ENCODE results near the gene SRSF4. TPM values are rescaled to one million over a fixed set of nuclear protein-coding genes. Genes with fewer than 3 reads are reported as not detected.

Gene SRSF4
- total and polyA plus RNA-seq, 5 donors: 50.0 to 63.7 (median 60.5) TPM

- ATAC-seq (no peak), DNase-seq (no peak)
- Histone ChIP-seq H3K4me3 (ENCODE audit: low read length) (no peak overlapping the region), H3K4me1 (ENCODE audit: control insufficient read depth, insufficient read depth, low read length) (peaks cover 2% of the 10 kb centered on the region), H3K27ac (ENCODE audit: low read length) (no peak overlapping the region), H3K27me3 (ENCODE audit: control insufficient read depth, insufficient read depth) (no peaks in the 10 kb centered on the region), H3K9me3 (ENCODE audit: control insufficient read depth, low read length) (no peaks in the 10 kb centered on the region)
- WGBS: 97% methylated on average over 5 of the region's 5 CpGs
- intact Hi-C loops (cut with DNase I): loop anchor here (10.0 kb wide), 3 partner anchors 156 to 416 kb away; no protein-coding TSS in a partner anchor
Observed at GRCh38 chr1:29200906-29201594, 19.4 kb upstream of the SRSF4 start.

DNA sequence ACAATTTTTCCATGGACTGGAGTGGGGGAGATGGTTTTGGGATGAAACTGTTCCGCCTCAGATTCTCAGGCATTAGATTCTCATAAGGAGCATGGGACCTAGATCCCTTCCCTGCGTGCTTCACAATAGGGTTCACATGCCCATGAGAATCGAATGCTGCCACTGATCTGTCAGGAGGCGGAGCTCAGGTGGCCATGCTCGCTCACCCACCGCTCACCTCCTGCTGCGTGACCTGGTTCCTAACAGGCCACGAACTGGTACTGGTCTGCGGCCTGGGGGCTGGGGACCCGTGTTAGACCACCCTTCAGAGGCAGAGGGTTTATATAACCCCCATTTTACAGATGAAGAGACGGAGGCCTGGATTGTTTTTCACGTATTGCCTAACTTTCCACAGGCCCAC is 16.3 kb upstream of the SRSF4 start:
- Histone ChIP-seq H3K27ac (ENCODE audit: low read length) (no peak overlapping the region), H3K27me3 (ENCODE audit: control insufficient read depth, insufficient read depth) (no peaks in the 10 kb centered on the region), H3K9me3 (ENCODE audit: control insufficient read depth, low read length) (no peaks in the 10 kb centered on the region), H3K4me1 (ENCODE audit: control insufficient read depth, insufficient read depth, low read length) (peaks cover 4% of the 10 kb centered on the region), H3K4me3 (ENCODE audit: low read length) (no peak overlapping the region)
- no peak for ATAC-seq
- DNase-seq: no peak
- intact Hi-C loops (cut with DNase I): loop anchor here in 1 of 4 donors (10.0 kb wide), 1 partner anchor 413 kb away; no protein-coding TSS in a partner anchor
- 88% methylated on average over 12 of the region's 12 CpGs for WGBS

DNA sequence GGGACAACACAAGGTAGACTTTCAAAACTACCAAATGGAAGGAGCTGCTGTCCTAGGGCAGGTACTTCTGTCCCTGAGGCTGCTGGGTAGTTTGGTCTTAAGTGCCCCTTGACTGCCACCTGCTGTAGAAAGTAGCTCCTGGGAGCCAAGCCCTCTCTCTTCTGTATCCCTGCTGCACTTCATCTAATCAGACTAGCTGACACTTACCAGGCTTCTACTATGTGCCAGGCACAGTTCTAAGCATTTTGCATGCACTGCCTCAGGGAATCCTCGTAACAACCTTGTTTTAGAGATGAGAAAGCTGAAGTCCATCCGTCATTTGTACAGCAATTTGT is 15.9 kb upstream of the SRSF4 start:
- H3K27ac ChIP-seq (ENCODE audit: low read length): no peak overlapping the region
- H3K4me1 ChIP-seq (ENCODE audit: control insufficient read depth, insufficient read depth, low read length): peaks cover 4% of the 10 kb centered on the region
- intact Hi-C loops (cut with DNase I): loop anchor here in 1 of 4 donors (10.0 kb wide), 1 partner anchor 413 kb away; no protein-coding TSS in a partner anchor
- H3K4me3 ChIP-seq (ENCODE audit: low read length): no peak overlapping the region
- 91% methylated on average over 2 of the region's 2 CpGs for WGBS
- no peaks in the 10 kb centered on the region for H3K27me3 ChIP-seq (ENCODE audit: control insufficient read depth, insufficient read depth)
- no peak for ATAC-seq
- H3K9me3 ChIP-seq (ENCODE audit: control insufficient read depth, low read length): no peaks in the 10 kb centered on the region
- no peak for DNase-seq

- Histone ChIP-seq H3K27me3 (ENCODE audit: control insufficient read depth, insufficient read depth) (no peaks in the 10 kb centered on the region), H3K9me3 (ENCODE audit: control insufficient read depth, low read length) (no peaks in the 10 kb centered on the region), H3K4me3 (ENCODE audit: low read length) (no peak overlapping the region), H3K4me1 (ENCODE audit: control insufficient read depth, insufficient read depth, low read length) (peaks cover 2% of the 10 kb centered on the region), H3K27ac (ENCODE audit: low read length) (no peak overlapping the region)
- ATAC-seq (no peak), DNase-seq (no peak)
- intact Hi-C loops (cut with DNase I): loop anchor here in 1 of 4 donors (10.0 kb wide), 1 partner anchor 412 kb away; no protein-coding TSS in a partner anchor
- WGBS: 69% methylated on average over 7 of the region's 7 CpGs
Observed at GRCh38 chr1:29196863-29197589, 15.3 kb upstream of the SRSF4 start.

DNA sequence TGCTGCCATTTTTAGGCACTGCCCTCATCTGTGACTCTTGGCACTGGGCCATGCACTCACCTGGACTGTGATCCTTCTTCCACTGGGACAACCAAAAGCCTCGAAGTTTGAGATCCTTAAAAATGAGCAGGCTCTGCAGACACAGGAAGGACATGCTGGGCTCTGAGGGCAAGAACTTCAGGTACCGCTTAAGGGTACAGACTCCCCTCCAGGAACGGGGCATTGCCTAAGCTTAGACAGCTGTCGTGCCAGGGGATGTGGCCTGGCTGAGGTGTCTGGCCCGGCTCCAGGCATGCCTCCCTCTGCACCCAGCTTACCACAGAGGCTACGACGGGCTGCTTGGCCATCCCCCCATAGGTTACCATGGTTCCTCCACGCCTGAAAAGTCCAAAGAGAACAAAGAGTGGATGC is 14.2 kb upstream of the SRSF4 start:
- no peaks in the 10 kb centered on the region for H3K27me3 ChIP-seq (ENCODE audit: control insufficient read depth, insufficient read depth)
- DNase-seq (no peak), ATAC-seq (no peak)
- intact Hi-C loops (cut with DNase I): loop anchor here in 1 of 4 donors (10.0 kb wide), 1 partner anchor 411 kb away; no protein-coding TSS in a partner anchor
- H3K4me1 ChIP-seq (ENCODE audit: control insufficient read depth, insufficient read depth, low read length): peaks cover 2% of the 10 kb centered on the region
- H3K9me3 ChIP-seq (ENCODE audit: control insufficient read depth, low read length): no peaks in the 10 kb centered on the region
- 76% methylated on average over 8 of the region's 8 CpGs for WGBS
- H3K4me3 ChIP-seq (ENCODE audit: low read length): no peak overlapping the region
- no peak overlapping the region for H3K27ac ChIP-seq (ENCODE audit: low read length)

GRCh38 chr1:29193879-29194455 is 12.3 kb upstream of the SRSF4 start:
- peaks cover 2% of the 10 kb centered on the region for H3K4me1 ChIP-seq (ENCODE audit: control insufficient read depth, insufficient read depth, low read length)
- ATAC-seq (peak in 1 of 2 donors; percentile 14), DNase-seq (no peak)
- H3K27me3 ChIP-seq (ENCODE audit: control insufficient read depth, insufficient read depth): no peaks in the 10 kb centered on the region
- no peak overlapping the region for H3K4me3 ChIP-seq (ENCODE audit: low read length)
- 98% methylated on average over 8 of the region's 8 CpGs for WGBS
- intact Hi-C loops (cut with DNase I): loop anchor here in 1 of 4 donors (10.0 kb wide), 1 partner anchor 409 kb away; no protein-coding TSS in a partner anchor
- no peak overlapping the region for H3K27ac ChIP-seq (ENCODE audit: low read length)
- H3K9me3 ChIP-seq (ENCODE audit: control insufficient read depth, low read length): no peaks in the 10 kb centered on the region

DNA sequence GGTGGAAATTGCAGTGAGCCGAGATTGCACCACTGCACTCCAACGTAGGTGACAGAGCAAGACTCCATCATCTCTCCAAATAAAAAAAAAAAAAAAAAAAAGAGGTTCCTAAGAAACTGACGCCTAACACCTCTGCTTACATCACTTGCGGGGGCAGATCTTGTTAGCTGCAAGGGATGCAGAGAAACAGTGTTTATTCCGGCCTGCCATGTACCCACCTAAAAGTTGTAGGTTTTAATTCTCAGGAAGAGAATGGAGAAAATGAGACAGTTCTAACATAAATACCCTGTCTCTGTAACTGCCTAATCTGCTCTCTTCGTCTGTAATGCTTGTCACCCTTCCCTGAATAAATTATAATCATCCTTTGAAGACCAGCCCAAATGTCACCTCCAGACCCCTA is 9.0 kb upstream of the SRSF4 start:
- no peak for ATAC-seq
- intact Hi-C loops (cut with DNase I): loop anchor here in 1 of 4 donors (10.0 kb wide), 1 partner anchor 406 kb away; no protein-coding TSS in a partner anchor
- no peaks in the 10 kb centered on the region for H3K9me3 ChIP-seq (ENCODE audit: control insufficient read depth, low read length)
- H3K27ac ChIP-seq (ENCODE audit: low read length): no peak overlapping the region
- DNase-seq: no peak
- no peak overlapping the region for H3K4me3 ChIP-seq (ENCODE audit: low read length)
- no peaks in the 10 kb centered on the region for H3K27me3 ChIP-seq (ENCODE audit: control insufficient read depth, insufficient read depth)
- H3K4me1 ChIP-seq (ENCODE audit: control insufficient read depth, insufficient read depth, low read length): no peaks in the 10 kb centered on the region
- 84% methylated on average over 6 of the region's 6 CpGs for WGBS

DNA sequence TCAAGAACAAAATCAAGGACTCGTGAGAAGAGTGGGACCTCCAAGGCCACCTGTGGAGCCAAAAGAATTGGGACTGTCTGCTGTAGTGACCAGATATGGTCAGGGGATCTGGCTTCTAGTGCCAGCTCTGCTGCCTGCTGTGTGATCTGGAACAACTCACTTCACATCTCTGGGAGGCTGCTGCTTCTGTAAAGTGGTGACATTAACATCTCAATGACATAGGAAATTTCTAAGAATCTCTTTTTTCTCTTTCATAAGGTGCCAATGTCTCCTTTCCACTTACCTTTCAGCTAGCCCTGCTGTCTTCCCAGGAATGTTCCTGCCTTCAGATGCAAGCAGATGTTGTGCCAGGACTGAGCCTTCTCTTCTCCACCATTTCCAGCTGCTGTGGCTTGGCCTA is 5.0 kb upstream of the SRSF4 start:
- DNase-seq (no peak), ATAC-seq (no peak)
- 78% methylated on average over 1 of the region's 1 CpG for WGBS
- no peak overlapping the region for H3K27ac ChIP-seq (ENCODE audit: low read length)
- H3K9me3 ChIP-seq (ENCODE audit: control insufficient read depth, low read length): no peaks in the 10 kb centered on the region
- H3K27me3 ChIP-seq (ENCODE audit: control insufficient read depth, insufficient read depth): no peaks in the 10 kb centered on the region
- intact Hi-C loops (cut with DNase I): loop anchor here in 2 of 4 donors (10.0 kb wide), 2 partner anchors 62 to 542 kb away; partner anchors contain the start of genes RNU11 (in 1 of the 2), TAF12 (in 1 of the 2) and TMEM200B (in 1 of the 2)
- H3K4me1 ChIP-seq (ENCODE audit: control insufficient read depth, insufficient read depth, low read length): no peaks in the 10 kb centered on the region
- H3K4me3 ChIP-seq (ENCODE audit: low read length): no peak overlapping the region

GRCh38 chr1:29186252-29186651 is 4.6 kb upstream of the SRSF4 start:
- Histone ChIP-seq H3K27ac (ENCODE audit: low read length) (no peak overlapping the region), H3K27me3 (ENCODE audit: control insufficient read depth, insufficient read depth) (no peaks in the 10 kb centered on the region), H3K4me3 (ENCODE audit: low read length) (no peak overlapping the region), H3K4me1 (ENCODE audit: control insufficient read depth, insufficient read depth, low read length) (no peaks in the 10 kb centered on the region), H3K9me3 (ENCODE audit: control insufficient read depth, low read length) (no peaks in the 10 kb centered on the region)
- ATAC-seq (no peak), DNase-seq (no peak)
- 80% methylated on average over 3 of the region's 3 CpGs for WGBS
- intact Hi-C loops (cut with DNase I): loop anchor here in 2 of 4 donors (10.0 kb wide), 2 partner anchors 61 to 541 kb away; partner anchors contain the start of genes RNU11 (in 1 of the 2), TAF12 (in 1 of the 2) and TMEM200B (in 1 of the 2)

- H3K4me3 ChIP-seq (ENCODE audit: low read length): no peak overlapping the region
- H3K27me3 ChIP-seq (ENCODE audit: control insufficient read depth, insufficient read depth): no peaks in the 10 kb centered on the region
- no peaks in the 10 kb centered on the region for H3K9me3 ChIP-seq (ENCODE audit: control insufficient read depth, low read length)
- no peak for DNase-seq
- intact Hi-C loops (cut with DNase I): loop anchor here in 3 of 4 donors (5.0 to 10.0 kb wide), 3 partner anchors 58 to 538 kb away; partner anchors contain the start of genes TMEM200B (in 2 of the 3), RNU11 (in 1 of the 3) and TAF12 (in 1 of the 3)
- WGBS: 67% methylated on average over 1 of the region's 1 CpG
- no peak for ATAC-seq
- no peak overlapping the region for H3K27ac ChIP-seq (ENCODE audit: low read length)
- H3K4me1 ChIP-seq (ENCODE audit: control insufficient read depth, insufficient read depth, low read length): peaks cover 3% of the 10 kb centered on the region
Observed at GRCh38 chr1:29183287-29183686, 1.6 kb upstream of the SRSF4 start.
